ENCODE measurements around the gene DHX40.

GRCh38 chr17:59627770-59628171 is 62.4 kb downstream of the DHX40 start:
- no peak for TF ChIP-seq TCF7L2 (IDR thresholded peaks at IDR 0.05; ENCODE audit: low read depth, low read length)
- no peak for TF ChIP-seq CTCF (IDR thresholded peaks at IDR 0.05)
